ENCODE data around the gene TLCD3B. TPM values are rescaled to one million over a fixed set of nuclear protein-coding genes. Genes with fewer than 3 reads are reported as not detected.

The TLCD3B gene
- total RNA-seq, 2 donors from 2014 or later, result 3.4 to 14.1 TPM

DNA sequence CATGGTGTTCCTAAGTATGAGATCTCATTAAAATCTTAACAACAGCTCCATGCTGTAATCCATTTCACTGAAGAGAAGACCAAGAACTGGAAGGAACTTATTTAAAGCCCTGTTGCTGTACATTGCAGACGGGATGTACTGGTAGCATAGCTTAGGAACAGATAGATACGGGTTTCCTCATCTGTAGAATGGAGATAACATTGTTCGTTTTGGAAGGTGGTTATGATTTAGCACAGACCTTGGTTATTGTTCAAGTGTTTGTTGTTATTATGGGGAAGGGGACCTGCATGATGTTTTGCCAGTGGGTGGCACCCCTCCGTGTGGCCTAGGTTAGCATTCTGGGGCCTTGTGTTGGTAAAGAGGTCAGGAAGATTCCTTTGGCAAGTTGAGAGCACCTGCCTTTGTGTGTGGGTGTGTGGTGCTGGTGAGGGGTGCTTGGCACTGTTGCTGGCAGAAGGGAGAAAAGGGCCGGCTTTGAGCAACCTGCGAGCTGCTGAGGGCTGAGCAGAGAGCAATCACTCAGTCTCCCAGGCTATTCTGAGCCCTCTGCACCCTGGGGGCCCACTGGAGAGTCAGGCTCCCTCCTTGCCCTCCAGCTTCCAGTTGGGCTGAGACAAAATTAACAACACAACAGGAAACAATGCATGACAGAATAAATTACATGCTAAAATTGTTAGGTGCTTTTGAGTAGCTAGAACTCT is 55.1 kb downstream of the TLCD3B start:
- peaks cover 22 to 29% of the 10 kb centered on the region in 2 donors for H3K36me3 Mint-ChIP-seq
- H3K27ac Mint-ChIP-seq, result peak overlapping the region in 1 of 2 donors; percentile 93
- ATAC-seq (no peak), DNase-seq (ENCODE audit: low spot score in 2 of 2) (no peak)
- H3K9me3 Mint-ChIP-seq, result peaks cover 7 to 8% of the 10 kb centered on the region in 2 donors

DNA sequence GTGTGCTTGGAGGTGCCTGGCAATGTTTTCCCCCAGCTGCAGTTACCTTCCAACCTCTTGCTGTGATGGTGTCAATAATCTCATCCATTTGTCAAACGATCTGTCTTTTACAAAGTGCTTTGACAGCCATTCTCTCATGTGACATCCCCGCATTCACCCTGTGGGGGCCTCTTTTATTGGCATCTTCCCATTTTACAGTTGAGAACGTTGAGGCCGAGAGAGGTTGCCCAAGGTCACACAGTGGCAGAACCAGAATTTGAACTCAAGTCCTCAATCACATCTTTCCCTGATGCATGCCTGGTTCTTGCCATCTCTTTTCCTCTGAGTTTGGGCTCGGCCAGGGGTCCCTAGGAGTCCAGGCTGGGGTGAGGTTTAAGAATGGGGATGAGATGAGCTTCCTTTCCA is 55.9 kb downstream of the TLCD3B start:
- H3K36me3 Mint-ChIP-seq, result peaks cover 22 to 29% of the 10 kb centered on the region in 2 donors
- DNase-seq (ENCODE audit: low spot score in 2 of 2) (no peak), ATAC-seq (no peak)
- peaks cover 7 to 8% of the 10 kb centered on the region in 2 donors for H3K9me3 Mint-ChIP-seq
- H3K27ac Mint-ChIP-seq, result peak overlapping the region in 1 of 2 donors; percentile 93

Other genes starting within 250 kb of the TLCD3B start
- gene KIF22, start 240.5 kb downstream of the TLCD3B start, total RNA-seq, result 100 to 1,000 TPM; 151 to 268 TPM
- 100 to 1,000 TPM; 285 to 386 TPM for gene MAZ, start 224.7 kb downstream of the TLCD3B start, total RNA-seq
- gene PRRT2, start 219.1 kb downstream of the TLCD3B start, total RNA-seq, result 1 to 10 TPM; 1.4 to 5.9 TPM
- gene PAGR1, start 215.1 kb downstream of the TLCD3B start, total RNA-seq, result 10 to 100 TPM; 20.2 to 40.0 TPM
- gene MVP, start 210.8 kb downstream of the TLCD3B start, total RNA-seq, result 100 to 1,000 TPM in 1 of 2 donors, 10 to 100 TPM in 1; 77.6 to 168 TPM
- gene CDIPT, start 168.0 kb downstream of the TLCD3B start, total RNA-seq, result 10 to 100 TPM; 39.4 to 40.6 TPM
- 1 to 10 TPM in 1 of 2 donors, under 1 TPM in 1; 0.35 to 1.3 TPM for gene SEZ6L2, start 131.7 kb downstream of the TLCD3B start, total RNA-seq
- 1 to 10 TPM; 1.4 to 3.8 TPM for gene ASPHD1, start 130.8 kb downstream of the TLCD3B start, total RNA-seq
- gene KCTD13, start 105.0 kb downstream of the TLCD3B start, total RNA-seq, result 10 to 100 TPM; 37.1 to 55.5 TPM
- 10 to 100 TPM; 52.5 to 63.8 TPM for gene TMEM219, start 69.2 kb downstream of the TLCD3B start, total RNA-seq
- gene TAOK2, start 57.4 kb downstream of the TLCD3B start, total RNA-seq, result 10 to 100 TPM; 29.6 to 52.7 TPM
- 10 to 100 TPM; 30.1 to 38.7 TPM for gene HIRIP3, start 35.7 kb downstream of the TLCD3B start, total RNA-seq
- 10 to 100 TPM; 85.3 to 90.7 TPM for gene INO80E, start 35.0 kb downstream of the TLCD3B start, total RNA-seq
- 1 to 10 TPM in 1 of 2 donors, under 1 TPM in 1; 0.80 to 2.0 TPM for gene DOC2A, start 20.2 kb downstream of the TLCD3B start, total RNA-seq
- not detected for gene C16orf92, start 8.1 kb downstream of the TLCD3B start, total RNA-seq
- 1,000 to 10,000 TPM; 1,322 to 2,822 TPM for gene ALDOA, start 34.5 kb upstream of the TLCD3B start, total RNA-seq
- gene PPP4C, start 44.7 kb upstream of the TLCD3B start, total RNA-seq, result 100 to 1,000 TPM; 130 to 136 TPM
- gene TBX6, start 60.7 kb upstream of the TLCD3B start, total RNA-seq, result 1 to 10 TPM; 3.9 to 5.7 TPM
- 100 to 1,000 TPM in 1 of 2 donors, 10 to 100 TPM in 1; 24.0 to 112 TPM for gene YPEL3, start 64.9 kb upstream of the TLCD3B start, total RNA-seq
- 10 to 100 TPM; 16.7 to 25.8 TPM for gene GDPD3, start 82.3 kb upstream of the TLCD3B start, total RNA-seq
- 100 to 1,000 TPM in 1 of 2 donors, 10 to 100 TPM in 1; 81.0 to 126 TPM for gene MAPK3, start 91.9 kb upstream of the TLCD3B start, total RNA-seq
- gene CORO1A, start 152.3 kb upstream of the TLCD3B start, total RNA-seq, result 1,000 to 10,000 TPM in 1 of 2 donors, 100 to 1,000 TPM in 1; 672 to 1,124 TPM
- gene BOLA2B, start 162.4 kb upstream of the TLCD3B start, total RNA-seq, result 100 to 1,000 TPM; 158 to 173 TPM
- 10 to 100 TPM; 46.4 to 84.7 TPM for gene SLX1A, start 162.6 kb upstream of the TLCD3B start, total RNA-seq
- 10 to 100 TPM; 18.0 to 31.9 TPM for gene SULT1A3, start 168.0 kb upstream of the TLCD3B start, total RNA-seq
- gene NPIPB13, start 217.2 kb upstream of the TLCD3B start, total RNA-seq, result 10 to 100 TPM; 16.4 to 23.5 TPM

All from activated naive CD4-positive, alpha-beta T cell treated with anti-CD3 and anti-CD28 coated beads, Interleukin-2, amount 50 U/mL, for 72 hours (primary cell).